GM12892 (cell line): ENCODE measurements around the gene PKN3.

Experiments used
- POLR2A ChIP-seq: IDR thresholded peaks from 2 replicates; pipeline ENCODE4 v1.6.1; 2011; ENCODE audit warnings: low read depth, low read length, control low read depth
- POLR2AphosphoS5 ChIP-seq: IDR thresholded peaks from 2 replicates; pipeline ENCODE4 v1.6.1; 2011; ENCODE audit warnings: low read depth, low read length, control low read depth
- TAF1 ChIP-seq: IDR thresholded peaks from 2 replicates; pipeline ENCODE4 v1.6.1; 2011; ENCODE audit warnings: low read depth, mild to moderate bottlenecking, control low read depth, low read length, borderline replicate concordance

DNA sequence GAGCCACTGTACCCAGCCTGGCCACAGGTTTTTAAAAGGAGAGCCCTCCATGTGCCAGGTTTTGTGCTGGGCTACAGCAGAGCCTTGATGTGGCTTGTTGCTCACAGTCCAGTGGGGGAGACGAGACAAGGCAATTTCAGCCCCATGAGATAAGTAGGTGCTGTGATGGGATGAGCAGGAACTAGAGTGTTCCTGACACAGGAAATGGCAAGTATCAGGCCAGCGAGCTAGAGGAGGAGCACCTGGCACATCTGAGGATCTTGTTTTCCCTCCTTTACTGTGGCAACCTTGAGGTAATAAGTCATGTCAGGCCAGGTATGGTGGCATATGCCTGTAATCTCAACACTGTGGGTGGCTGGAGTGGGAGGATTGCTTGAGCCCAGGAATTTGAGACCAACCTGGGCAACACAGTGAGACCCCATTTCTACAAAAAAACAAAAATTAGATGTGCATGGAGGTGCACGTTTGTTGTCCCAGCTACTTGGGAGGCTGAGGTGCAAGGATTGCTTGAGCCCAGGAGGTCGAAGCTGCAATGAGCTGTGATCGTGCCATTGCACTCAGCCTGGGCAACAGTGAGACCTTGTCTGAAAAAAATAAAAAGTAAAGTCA is 25.4 kb downstream of the PKN3 start:
- no peak for TF ChIP-seq POLR2A
- TF ChIP-seq POLR2AphosphoS5, result no peak
- no peak for TF ChIP-seq TAF1
